ENCODE measurements around the gene UPK1A. TPM values are rescaled to one million over a fixed set of nuclear protein-coding genes. Genes with fewer than 3 reads are reported as not detected.

The UPK1A gene
- total and polyA plus RNA-seq, 9 donors: 0.06 to 0.20 TPM; not detected in 7

GRCh38 chr19:35670686-35671085 lies 4.4 kb downstream of the UPK1A start:
- intact Hi-C loops (cut with DNase I): no loop called here
- no peak for TF ChIP-seq POLR2A (IDR thresholded peaks at IDR 0.05)
- no peak for TF ChIP-seq EP300 (IDR thresholded peaks at IDR 0.05)
- TF ChIP-seq CTCF (IDR thresholded peaks at IDR 0.05): no peak
- H3K4me1 ChIP-seq (ENCODE audit: insufficient read depth): peaks cover 2% of the 10 kb centered on the region
- no peak overlapping the region for H3K27ac ChIP-seq
- no peaks in the 10 kb centered on the region for H3K9me3 ChIP-seq
- H3K4me3 ChIP-seq: no peak overlapping the region
- DNase-seq: no peak
- H3K27me3 ChIP-seq: no peaks in the 10 kb centered on the region
- WGBS, 3 donors: 78 to 91% (median 83%) methylated on average over 1 of the region's 1 CpG
- no peaks in the 10 kb centered on the region for H3K36me3 ChIP-seq

GRCh38 chr19:35671818-35672217 lies 5.5 kb downstream of the UPK1A start:
- no peak for TF ChIP-seq POLR2A (IDR thresholded peaks at IDR 0.05)
- TF ChIP-seq EP300 (IDR thresholded peaks at IDR 0.05): no peak
- TF ChIP-seq CTCF (IDR thresholded peaks at IDR 0.05): no peak
- peaks cover 2% of the 10 kb centered on the region for H3K4me1 ChIP-seq (ENCODE audit: insufficient read depth)
- H3K27ac ChIP-seq: no peak overlapping the region
- DNase-seq: no peak
- no peaks in the 10 kb centered on the region for H3K27me3 ChIP-seq
- H3K4me3 ChIP-seq: no peak overlapping the region
- no peaks in the 10 kb centered on the region for H3K36me3 ChIP-seq
- H3K9me3 ChIP-seq: no peaks in the 10 kb centered on the region
- 41 to 53% (median 44%) methylated on average over 3 of the region's 3 CpGs for WGBS, 3 donors
- intact Hi-C loops (cut with DNase I): no loop called here

- no peaks in the 10 kb centered on the region for H3K9me3 ChIP-seq
- H3K36me3 ChIP-seq: no peaks in the 10 kb centered on the region
- no peak overlapping the region for H3K27ac ChIP-seq
- peaks cover 2% of the 10 kb centered on the region for H3K4me1 ChIP-seq (ENCODE audit: insufficient read depth)
- TF ChIP-seq POLR2A (IDR thresholded peaks at IDR 0.05): no peak
- TF ChIP-seq EP300 (IDR thresholded peaks at IDR 0.05): no peak
- TF ChIP-seq CTCF (IDR thresholded peaks at IDR 0.05): no peak
- no peak for DNase-seq
- 6 to 8% (median 6%) methylated on average over 39 of the region's 39 CpGs for WGBS, 3 donors
- H3K4me3 ChIP-seq: no peak overlapping the region
- intact Hi-C loops (cut with DNase I): no loop called here
- no peaks in the 10 kb centered on the region for H3K27me3 ChIP-seq
These were observed 6.9 kb downstream of the UPK1A start for GRCh38 chr19:35673121-35673804.

GRCh38 chr19:35675589-35676140 lies 9.3 kb downstream of the UPK1A start:
- no peaks in the 10 kb centered on the region for H3K36me3 ChIP-seq
- no peaks in the 10 kb centered on the region for H3K9me3 ChIP-seq
- no peak for DNase-seq
- peaks cover 2% of the 10 kb centered on the region for H3K4me1 ChIP-seq (ENCODE audit: insufficient read depth)
- no peak overlapping the region for H3K27ac ChIP-seq
- WGBS, 3 donors: 74 to 80% (median 76%) methylated on average over 15 of the region's 15 CpGs
- intact Hi-C loops (cut with DNase I): loop anchor here in 1 of 4 donors (5.0 kb wide), 1 partner anchor 157 kb away; no protein-coding TSS in a partner anchor
- no peaks in the 10 kb centered on the region for H3K27me3 ChIP-seq
- H3K4me3 ChIP-seq: no peak overlapping the region
- TF ChIP-seq POLR2A (IDR thresholded peaks at IDR 0.05) (no peak), EP300 (IDR thresholded peaks at IDR 0.05) (no peak), CTCF (IDR thresholded peaks at IDR 0.05) (no peak)

Data from ovary (tissue), 9 donors.